Measurements from ENCODE around the gene EXOSC5.
A peak's percentile ranks its signal among the peaks of the same experiment; 100 is the strongest.
"Not testable (repeated sequence)": the region's sequence is repeated elsewhere in the genome, so short reads cannot be mapped to it uniquely, and the experiment has no call there.

Gene EXOSC5

GRCh38 chr19:41426116-41426841, 29.1 kb upstream of the EXOSC5 start:
- DNase-seq = no peak

DNA sequence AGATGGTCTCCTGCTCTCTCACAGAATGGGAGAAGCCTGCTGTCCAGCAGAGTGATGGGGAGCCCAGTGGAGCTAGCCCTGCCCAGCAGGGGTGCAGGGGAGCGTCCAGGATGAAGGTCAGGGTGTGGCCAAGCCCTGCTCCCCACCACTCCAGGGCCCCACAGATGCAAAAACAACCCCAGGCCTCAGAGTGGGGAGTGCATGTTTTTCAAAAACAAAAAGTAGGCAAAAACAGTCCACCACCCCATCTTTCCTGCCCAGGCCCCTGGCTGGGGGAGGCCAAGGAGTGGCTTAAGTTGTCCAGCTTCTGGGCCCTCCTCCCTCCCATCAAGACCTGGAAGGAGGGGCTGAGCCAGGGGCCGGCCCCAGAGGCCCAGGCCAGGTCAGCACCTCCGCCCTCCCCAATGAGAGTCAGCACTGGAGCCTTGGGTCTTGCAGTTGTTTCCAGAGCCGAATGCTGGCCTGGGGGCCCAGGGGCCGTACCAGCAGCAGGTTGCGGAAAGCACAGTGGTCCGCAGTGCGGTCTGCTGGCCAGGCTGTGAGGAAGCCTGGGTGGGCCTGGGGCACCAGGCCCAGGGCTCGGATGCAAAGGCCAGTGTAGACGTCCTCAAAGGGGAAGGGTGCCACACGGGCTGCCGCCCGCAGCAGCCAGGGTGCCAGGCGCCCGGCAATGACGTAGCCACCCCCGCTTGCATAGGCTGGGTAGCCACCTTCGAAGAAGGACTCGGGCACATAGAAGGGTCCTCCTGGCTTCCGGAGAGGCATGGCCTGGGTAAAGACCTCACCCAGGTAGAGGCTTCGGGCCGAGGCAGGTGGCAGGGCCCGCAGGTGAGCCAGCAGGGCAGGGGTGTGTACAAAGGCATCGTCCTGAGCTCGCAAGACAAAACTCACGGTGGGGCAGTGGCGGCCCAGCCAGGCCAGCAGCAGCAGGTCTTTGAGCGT, 28.3 kb upstream of the EXOSC5 start:
- DNase-seq = no peak

GRCh38 chr19:41424335-41425173, 27.4 kb upstream of the EXOSC5 start:
- no peak for DNase-seq

GRCh38 chr19:41422955-41423354, 25.8 kb upstream of the EXOSC5 start:
- no peak for DNase-seq

GRCh38 chr19:41422456-41422855, 25.3 kb upstream of the EXOSC5 start:
- DNase-seq = no peak

- DNase-seq = no peak
These were observed 24.8 kb upstream of the EXOSC5 start for GRCh38 chr19:41421973-41422372.

GRCh38 chr19:41421314-41421713, 24.2 kb upstream of the EXOSC5 start:
- no peak for DNase-seq

- peak; percentile 33 for DNase-seq
These were observed 23.1 kb upstream of the EXOSC5 start for GRCh38 chr19:41420101-41420880.

DNA sequence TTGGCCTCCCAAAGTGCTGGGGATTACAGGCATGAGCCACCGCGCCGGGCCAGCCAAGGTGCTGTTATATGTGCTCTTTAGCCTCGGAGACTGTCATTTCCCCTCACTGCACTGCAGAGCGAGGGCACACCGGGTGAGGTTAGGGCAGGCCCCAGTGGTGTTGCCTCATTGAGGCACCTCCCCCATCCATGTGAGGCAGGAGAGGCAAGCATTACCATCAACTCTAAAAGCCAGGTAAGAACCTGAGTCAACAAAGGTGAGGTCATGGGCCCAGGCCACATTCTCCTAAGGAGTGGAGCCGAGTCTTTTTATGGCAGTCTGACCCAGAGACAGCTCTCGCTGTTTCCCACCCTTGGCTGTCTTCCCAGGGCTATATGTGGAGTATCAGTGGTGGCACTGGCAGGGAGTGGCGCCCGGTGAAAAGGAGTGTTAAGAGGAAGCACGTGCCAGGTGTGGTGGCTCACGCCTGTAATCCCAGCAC, 19.1 kb upstream of the EXOSC5 start:
- no peak for DNase-seq

DNA sequence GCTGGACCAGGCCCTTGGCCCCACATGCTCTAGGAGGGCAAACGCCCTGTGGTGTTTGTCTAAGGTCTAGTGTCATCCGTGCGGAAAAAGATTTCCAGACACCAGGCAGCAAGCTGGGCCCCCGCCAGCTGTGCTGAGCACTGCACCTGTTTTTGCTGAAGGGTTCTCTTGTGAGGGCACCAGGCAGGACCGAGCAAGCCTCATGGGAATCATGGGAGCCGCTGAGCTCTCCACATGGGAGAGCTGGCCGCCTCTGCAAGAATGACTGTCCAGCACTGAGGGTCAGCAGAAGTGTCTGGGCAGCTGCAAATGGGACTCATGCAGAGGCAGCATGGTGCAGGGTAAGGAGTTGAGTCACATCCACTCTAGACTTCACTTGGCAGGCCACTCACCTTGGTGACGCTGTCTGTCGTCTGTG, 18.0 kb upstream of the EXOSC5 start:
- no peak for DNase-seq

DNA sequence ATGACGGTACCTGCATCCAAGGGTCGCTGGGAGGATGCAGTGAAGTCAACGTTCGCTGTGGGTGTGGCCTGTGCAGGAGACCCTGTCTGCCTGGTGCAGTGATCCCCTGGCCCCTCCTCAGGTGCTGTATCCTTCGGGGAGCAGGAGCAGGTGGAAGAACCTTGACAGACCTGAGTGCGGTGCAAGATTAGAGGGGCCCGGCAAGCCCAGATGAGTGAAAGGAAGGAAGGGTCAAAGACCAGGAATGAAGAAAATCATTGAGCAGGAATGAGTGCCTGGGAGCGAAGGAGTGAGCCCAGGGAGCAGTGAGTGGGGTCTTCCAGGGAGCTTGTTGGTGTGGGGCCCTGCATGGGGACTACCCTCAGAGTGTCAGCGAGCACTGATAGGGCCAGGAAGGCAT, 17.3 kb upstream of the EXOSC5 start:
- no peak for DNase-seq

GRCh38 chr19:41413947-41414346, 16.8 kb upstream of the EXOSC5 start:
- DNase-seq = no peak

- no peak for DNase-seq
These were observed 15.8 kb upstream of the EXOSC5 start for GRCh38 chr19:41412953-41413352.

- no peak for DNase-seq
These were observed 14.8 kb upstream of the EXOSC5 start for GRCh38 chr19:41411968-41412265.

DNA sequence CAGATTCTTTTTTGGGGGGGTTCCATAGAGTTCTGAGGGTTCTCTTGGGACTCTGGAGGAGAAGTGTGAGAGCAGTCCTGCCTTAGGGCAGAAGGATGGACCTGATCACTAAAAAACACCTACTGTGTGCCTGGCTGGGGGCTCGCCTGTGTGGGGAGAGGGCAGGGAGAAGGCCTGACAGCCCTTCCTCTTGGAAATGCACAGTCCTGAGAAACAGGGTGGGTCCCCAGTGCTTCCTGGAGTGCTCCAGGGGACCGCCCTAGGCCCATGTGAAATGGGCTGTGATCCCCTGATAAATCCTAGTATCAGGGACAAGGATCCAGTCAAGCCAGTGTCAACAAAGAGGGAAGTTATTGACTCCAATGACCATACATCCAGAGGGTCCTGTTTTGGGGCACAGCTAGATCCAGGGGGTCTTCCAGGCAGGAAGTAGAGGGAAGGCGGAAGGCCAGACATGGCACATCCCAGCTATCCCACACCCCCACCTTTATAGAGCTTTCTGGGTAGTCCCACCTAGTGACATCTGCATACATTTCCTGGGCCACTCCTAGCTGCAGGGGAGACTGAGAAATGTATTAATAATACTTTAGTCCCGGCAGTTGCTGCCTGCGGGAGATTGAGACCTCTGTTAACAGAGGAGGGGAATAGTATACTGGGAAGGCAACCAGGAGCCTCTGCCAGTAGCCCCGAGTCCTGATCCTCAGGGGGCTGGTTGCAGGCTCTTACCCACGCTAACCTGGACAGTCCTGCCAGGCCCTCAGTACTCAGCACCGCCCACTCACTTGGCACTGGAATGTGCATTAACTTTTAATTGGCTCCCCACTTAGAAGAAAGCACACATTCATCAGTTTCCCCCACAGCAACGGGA, 14.2 kb upstream of the EXOSC5 start:
- no peak for DNase-seq

DNA sequence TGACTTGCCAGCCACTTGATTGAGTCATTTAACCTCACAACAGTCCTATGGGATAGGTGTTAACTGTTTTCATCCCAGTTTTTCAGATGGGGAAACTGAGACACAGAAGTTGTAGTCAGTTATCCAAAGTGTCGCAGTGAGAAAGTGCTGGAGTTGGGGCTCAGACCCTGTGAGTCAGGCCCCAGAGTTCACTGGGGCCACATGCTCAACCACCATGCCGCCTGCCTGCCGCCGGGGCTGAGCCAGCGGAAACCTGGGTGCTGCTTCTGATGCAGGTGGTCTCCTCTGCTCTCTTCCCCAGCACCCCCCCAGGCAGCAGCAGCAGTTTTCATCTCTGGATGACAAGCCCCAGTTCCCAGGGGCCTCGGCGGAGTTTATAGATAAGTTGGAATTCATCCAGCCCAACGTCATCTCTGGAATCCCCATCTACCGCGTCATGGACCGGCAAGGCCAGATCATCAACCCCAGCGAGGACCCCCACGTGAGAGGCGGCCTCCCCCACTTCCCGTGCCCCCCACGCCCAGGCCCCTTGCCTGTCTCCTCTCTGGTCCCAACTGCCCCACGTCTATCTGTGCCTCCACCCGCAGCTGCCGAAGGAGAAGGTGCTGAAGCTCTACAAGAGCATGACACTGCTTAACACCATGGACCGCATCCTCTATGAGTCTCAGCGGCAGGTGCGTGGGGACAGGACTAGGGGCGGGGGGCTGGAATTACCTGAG, 13.3 kb upstream of the EXOSC5 start:
- DNase-seq = no peak

GRCh38 chr19:41409288-41409687, 12.1 kb upstream of the EXOSC5 start:
- DNase-seq = no peak

- DNase-seq = not testable (repeated sequence)
These were observed 11.7 kb upstream of the EXOSC5 start for GRCh38 chr19:41408846-41409245.

GRCh38 chr19:41408256-41408655, 11.1 kb upstream of the EXOSC5 start:
- DNase-seq = no peak

DNA sequence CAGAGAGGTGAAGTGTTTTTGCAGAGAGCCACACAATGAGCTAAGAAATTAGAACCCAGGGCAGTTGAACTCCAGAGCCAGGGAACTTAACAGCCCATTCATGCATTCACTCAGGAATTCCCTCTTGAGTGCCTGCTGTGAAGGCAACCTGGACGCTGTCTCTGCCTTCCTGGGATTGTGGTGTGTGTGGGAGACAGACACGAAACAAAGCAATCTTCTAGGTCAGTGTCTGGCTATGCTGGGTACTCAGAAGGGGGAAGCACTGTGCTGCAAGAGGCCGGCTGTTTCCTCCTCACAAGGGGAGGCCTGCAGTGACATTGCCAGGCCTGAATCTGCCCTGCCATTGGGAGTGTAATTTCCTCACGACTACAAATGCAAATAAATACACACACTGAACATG, 10.1 kb upstream of the EXOSC5 start:
- DNase-seq = no peak

GRCh38 chr19:41405776-41406175, 8.6 kb upstream of the EXOSC5 start:
- DNase-seq = no peak

All from CD4-positive, alpha-beta T cell treated with Interleukin-15 for 1 hour (primary cell).